ENCODE data around the gene RAB9A. TPM values are rescaled to one million over a fixed set of nuclear protein-coding genes. Genes with fewer than 3 reads are reported as not detected.
A peak's percentile ranks its signal among the peaks of the same experiment; 100 is the strongest.

The RAB9A gene
- total RNA-seq, 4 donors from 2014 or later = 44.6 to 70.5 (median 56.0) TPM

- no peak overlapping the region for H3K4me3 ChIP-seq (ENCODE audit: low read depth, poor library complexity, severe bottlenecking)
- 54 to 55% methylated on average over 5 of the region's 5 CpGs for WGBS, 2 donors
- intact Hi-C loops (cut with DNase I; ENCODE audit: low total_unique reads) = no loop called here
- DNase-seq (ENCODE audit: low spot score in 2 of 2) = no peak
- no peak for TF ChIP-seq CTCF (IDR thresholded peaks at IDR 0.05)
- no peak for TF ChIP-seq POLR2A (IDR thresholded peaks at IDR 0.05)
Observed at GRCh38 chrX:13649838-13650237, 39.1 kb upstream of the RAB9A start.

GRCh38 chrX:13650318-13650717 lies 38.6 kb upstream of the RAB9A start:
- intact Hi-C loops (cut with DNase I; ENCODE audit: low total_unique reads) = no loop called here
- TF ChIP-seq CTCF (IDR thresholded peaks at IDR 0.05) (no peak), POLR2A (IDR thresholded peaks at IDR 0.05) (no peak)
- no peak for DNase-seq (ENCODE audit: low spot score in 2 of 2)
- 83 to 100% methylated on average over 1 of the region's 1 CpG for WGBS, 2 donors
- no peak overlapping the region for H3K4me3 ChIP-seq (ENCODE audit: low read depth, poor library complexity, severe bottlenecking)

- H3K4me3 ChIP-seq (ENCODE audit: low read depth, poor library complexity, severe bottlenecking) = no peak overlapping the region
- TF ChIP-seq POLR2A (IDR thresholded peaks at IDR 0.05) (no peak), CTCF (IDR thresholded peaks at IDR 0.05) (no peak)
- no peak for DNase-seq (ENCODE audit: low spot score in 2 of 2)
- WGBS, 2 donors = 52 to 68% methylated on average over 3 of the region's 3 CpGs
- intact Hi-C loops (cut with DNase I; ENCODE audit: low total_unique reads) = no loop called here
Observed at GRCh38 chrX:13651150-13651549, 37.8 kb upstream of the RAB9A start.

GRCh38 chrX:13652287-13652793 lies 36.6 kb upstream of the RAB9A start:
- H3K4me3 ChIP-seq (ENCODE audit: low read depth, poor library complexity, severe bottlenecking) = no peak overlapping the region
- TF ChIP-seq POLR2A (IDR thresholded peaks at IDR 0.05) = no peak
- no peak for TF ChIP-seq CTCF (IDR thresholded peaks at IDR 0.05)
- intact Hi-C loops (cut with DNase I; ENCODE audit: low total_unique reads) = no loop called here
- no peak for DNase-seq (ENCODE audit: low spot score in 2 of 2)
- 47 to 48% methylated on average over 7 of the region's 7 CpGs for WGBS, 2 donors

- intact Hi-C loops (cut with DNase I; ENCODE audit: low total_unique reads) = no loop called here
- 0 to 6% methylated on average over 13 to 31 of the region's 54 CpGs for WGBS, 2 donors
- DNase-seq (ENCODE audit: low spot score in 2 of 2) = peak; percentile 93 to 100
- TF ChIP-seq POLR2A (IDR thresholded peaks at IDR 0.05) = no peak
- no peak for TF ChIP-seq CTCF (IDR thresholded peaks at IDR 0.05)
- peak within 1 kb of the TSS; percentile 47 for H3K4me3 ChIP-seq (ENCODE audit: low read depth, poor library complexity, severe bottlenecking)
Observed at GRCh38 chrX:13652850-13653693, 35.9 kb upstream of the RAB9A start, which contains the start of gene TCEANC. TSS of gene TCEANC (plus strand) at chrX:13653141. CDS start at chrX:13662509, 9,368 bp downstream.

Measured in lower leg skin (tissue), 4 donors.